GM21786 (cell line): Measurements from ENCODE around the gene DGKD.

Experiments used
- ATAC-seq: cut with Tn5 transposase; IDR thresholded peaks from one replicate; pipeline ENCODE4 v1.9.1; 2021; ENCODE audit not compliant: unreplicated experiment

Gene DGKD

DNA sequence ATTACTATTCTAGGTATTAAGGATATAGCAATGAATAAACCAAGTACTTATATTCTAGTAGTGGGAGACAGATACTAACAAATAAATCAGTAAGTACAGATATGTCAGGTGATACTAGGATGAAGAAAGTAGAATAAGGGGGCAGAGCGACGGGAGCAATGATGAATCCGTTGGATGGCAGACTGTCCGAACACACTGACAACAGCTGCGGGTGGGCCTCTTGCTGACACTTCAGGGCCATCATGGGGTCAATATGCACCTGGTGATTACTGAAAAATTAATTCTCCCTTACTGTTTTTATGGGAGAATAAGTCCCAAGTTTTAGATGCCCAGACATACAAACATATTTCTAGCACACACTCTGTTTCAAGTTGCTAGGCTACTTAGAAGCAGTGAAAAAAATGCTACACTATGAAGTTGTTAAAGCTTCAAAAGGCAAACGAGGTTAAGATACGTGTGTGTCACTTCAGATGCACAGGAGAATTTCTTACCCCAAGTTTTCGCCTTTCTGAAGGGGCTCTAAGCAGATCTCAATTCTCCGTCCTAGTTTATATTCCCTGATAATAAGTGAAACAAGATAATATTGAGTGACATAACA is 133.6 kb downstream of the DGKD start:
- ATAC-seq = no peak

DNA sequence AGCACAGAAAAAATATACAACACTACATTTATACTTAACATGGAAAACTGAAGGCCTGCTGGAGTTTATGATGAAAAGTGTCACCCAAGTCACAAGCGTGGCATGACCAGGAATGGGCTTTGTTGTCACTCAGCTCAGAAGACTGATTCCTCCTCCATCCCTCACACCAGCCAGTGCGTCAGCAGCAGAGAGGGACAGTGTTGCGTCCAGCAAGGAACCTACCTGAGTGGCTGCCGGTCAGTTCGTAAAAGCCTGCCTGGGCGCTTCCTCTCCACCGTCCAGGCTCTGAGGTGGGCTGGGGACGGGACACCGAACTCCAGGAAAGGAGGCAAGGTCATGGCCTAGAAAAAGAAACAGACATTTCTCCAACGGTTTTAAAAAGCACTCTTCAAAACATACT is 134.8 kb downstream of the DGKD start:
- ATAC-seq = no peak

DNA sequence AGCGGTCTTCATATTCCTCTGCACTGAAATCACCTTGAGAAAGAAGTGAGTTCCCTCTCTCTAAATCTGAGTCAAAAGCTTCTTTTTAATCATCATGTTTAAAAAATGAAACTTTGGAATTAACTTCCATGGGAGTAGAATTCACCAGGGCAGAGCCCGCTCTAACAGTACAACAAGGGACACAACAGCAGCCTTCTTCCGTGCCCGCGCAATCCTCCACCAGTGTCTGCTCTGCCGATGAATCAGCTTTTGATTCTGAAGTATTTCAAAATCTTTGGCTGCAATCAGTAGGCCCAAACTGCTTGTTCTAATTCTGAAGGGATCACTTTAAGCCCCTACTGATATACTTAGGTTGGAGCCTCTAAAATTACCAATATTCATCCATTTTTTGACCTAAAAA is 135.4 kb downstream of the DGKD start:
- ATAC-seq = no peak

DNA sequence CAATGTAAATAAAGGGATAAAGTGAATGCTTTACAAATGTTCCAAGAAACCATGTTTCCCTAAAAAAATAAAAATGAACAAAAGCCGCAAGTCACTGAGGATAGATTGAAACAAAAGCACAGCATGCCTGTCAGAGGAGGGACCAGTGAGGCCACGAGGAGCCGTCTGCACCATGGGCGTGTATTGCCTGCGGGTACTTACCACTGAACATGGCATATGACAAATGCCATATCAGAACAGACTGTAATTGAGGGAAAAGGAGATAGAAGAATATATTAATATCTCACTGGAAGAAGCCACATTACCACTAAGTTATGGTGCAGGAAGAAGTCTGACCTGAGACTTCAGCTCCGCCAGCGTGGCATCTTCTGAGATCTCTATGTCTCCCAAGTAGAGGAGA is 136.5 kb downstream of the DGKD start:
- no peak for ATAC-seq

DNA sequence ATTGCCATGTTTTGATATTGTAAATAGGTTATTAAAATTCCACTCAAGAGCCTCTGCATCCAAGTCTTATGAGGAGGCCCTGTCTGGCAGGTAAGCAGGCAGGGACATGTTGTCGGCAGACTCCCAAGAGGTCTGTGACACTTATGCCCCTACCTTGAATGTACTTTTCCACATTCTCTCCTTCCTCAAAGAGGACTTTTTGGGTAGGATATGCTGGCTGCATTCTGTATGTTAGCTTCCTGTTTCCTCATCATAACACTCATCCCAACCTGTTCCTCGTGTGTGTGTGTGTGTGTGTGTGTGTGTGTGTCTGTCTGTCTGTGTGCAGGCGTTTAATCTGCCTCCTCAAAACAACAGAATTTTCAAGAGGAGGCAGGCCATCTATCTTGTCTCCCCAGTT is 137.0 kb downstream of the DGKD start:
- no peak for ATAC-seq

DNA sequence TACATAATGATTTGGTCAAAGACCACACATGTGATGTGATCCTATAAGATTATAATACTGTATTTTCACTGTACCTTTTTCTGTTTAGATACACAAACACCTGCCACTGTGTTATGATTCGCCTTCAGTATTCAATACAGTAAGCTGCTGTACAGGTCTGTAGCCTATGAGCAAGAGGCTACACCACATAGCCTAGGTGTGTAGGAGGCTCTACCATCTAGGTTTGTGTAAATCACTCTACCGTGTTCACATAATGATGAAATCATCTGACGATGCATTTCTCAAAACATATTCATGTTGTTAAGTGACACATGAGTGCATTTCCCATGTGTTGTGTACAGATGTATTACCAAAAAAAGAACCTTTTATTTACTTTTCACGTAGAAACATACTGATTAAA is 137.8 kb downstream of the DGKD start:
- no peak for ATAC-seq

- no peak for ATAC-seq
These were observed 138.5 kb downstream of the DGKD start for GRCh38 chr2:233492751-233493150.

DNA sequence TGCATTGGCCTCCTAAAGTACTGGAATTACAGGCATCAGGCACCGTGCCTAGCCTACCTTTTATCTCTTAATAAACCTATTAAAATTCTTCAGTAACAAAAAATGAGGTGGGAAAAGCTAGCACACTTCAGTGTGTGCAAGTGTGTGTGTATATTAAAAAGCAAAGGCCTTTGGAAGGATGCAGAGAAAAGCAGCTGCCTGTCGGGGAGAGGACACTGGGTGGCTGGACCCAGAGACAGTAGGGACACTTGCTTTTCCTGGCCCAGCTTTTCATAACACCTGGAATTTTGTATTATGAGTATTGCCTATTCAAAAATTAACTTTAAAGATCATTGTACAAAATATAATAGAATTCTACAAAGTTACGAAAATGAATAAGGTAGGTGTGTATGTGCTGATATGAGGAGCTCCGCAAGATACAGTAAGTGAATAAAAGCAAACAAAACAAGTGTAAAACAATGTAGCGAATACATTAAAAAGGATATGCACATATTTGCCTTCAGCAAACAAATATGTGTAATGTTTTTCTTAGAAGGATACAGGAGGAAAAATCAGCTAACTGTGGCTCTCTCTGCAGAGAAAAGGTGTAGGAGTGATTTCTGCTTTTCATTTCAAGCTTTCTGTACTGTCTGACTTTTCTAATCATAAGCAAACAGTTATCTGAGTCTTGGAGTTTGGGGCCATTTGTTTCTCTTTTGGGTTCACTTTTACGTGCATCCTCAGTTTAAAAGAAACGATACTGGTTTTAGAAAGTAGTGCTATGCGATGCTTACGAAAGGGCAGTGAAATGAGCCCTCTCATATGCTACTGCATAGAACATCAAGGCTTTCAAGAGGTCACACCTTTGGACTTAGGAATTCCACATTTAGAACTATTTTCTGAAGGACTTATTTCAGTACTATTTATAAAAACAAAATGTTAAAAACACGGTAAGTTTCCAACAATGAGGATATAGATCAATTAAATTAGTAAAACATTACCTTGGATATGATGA is 141.5 kb downstream of the DGKD start:
- ATAC-seq = no peak

GRCh38 chr2:233497692-233498091 is 143.4 kb downstream of the DGKD start:
- ATAC-seq = no peak

DNA sequence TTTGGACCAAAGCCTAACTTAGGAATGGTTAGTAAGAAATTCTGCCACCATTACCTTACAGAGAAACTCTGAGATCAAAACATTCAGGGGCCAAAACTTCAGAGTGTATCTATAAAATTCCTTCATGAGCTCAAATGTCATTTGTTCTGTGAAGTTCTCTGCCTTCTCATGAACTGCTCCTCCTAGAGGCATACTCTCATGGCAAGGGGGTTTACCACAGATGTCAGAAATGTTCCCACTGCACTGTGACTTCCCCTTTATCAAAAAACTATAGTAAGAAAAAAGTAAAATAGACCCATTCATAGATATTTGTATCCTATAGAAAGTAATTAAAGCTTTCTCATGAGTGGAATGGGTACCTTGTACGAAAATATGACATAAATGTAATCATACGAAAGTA is 143.8 kb downstream of the DGKD start:
- ATAC-seq = no peak

DNA sequence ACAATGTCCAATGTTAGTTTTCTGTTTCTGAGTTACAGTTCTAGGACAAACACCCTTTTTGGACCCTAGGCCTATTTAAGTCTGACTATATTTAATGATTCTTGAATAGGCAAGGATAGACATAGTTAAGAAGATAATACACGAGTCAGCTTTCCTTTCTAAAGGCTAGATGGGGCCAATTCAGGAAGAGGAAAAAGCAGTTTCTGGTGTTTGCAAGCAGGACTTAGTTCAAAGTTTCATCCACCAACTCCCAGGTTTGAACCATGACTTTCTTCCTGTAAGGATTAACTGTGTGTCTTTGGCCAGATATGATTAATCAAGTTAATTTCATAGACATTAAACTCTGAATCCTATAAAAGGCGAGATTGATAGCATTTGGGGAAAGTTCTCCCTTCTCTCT is 145.6 kb downstream of the DGKD start:
- ATAC-seq = no peak

- ATAC-seq = no peak
These were observed 147.1 kb downstream of the DGKD start for GRCh38 chr2:233501198-233502076.

GRCh38 chr2:233503481-233503880 is 149.2 kb downstream of the DGKD start:
- ATAC-seq = no peak

DNA sequence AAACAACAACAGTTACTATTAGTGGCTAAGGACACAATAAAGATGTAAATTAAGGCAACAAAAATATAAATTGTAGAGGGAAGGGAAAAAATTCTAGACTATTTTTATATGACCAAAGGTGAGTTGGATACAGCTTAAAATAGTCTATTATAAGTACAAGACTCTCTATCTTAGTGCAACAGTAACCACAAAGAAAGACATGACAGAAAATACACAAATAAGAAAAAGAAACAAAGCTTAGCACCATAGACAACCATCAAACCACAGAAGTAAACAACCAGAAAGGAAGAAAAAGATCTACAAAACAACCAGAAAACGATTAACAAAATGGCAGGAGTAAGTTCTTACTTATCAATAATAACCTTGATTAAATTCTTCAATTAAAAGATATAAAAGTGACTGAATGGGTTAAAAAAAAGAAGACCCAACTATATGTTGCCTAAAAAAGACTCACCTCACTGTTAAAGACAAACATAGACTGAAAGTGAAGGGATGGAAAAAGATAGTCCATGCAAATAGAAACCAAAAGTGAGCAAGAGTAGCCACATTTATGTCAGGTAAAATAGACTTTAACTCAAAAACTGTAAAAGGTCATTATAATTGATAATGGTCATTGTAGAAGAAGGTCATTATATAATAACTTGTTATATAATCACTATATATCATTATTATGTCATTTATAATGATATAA is 149.8 kb downstream of the DGKD start:
- ATAC-seq = no peak

- ATAC-seq = no peak
These were observed 159.8 kb downstream of the DGKD start for GRCh38 chr2:233513953-233514655.

- ATAC-seq = peak; percentile 96
These were observed 165.7 kb downstream of the DGKD start for GRCh38 chr2:233519787-233520611.
